Brain microvascular endothelial cell (primary cell): ENCODE results near the gene EFHB.

Experiments used
- DNase-seq: peaks from one replicate; pipeline ENCODE4 v3.0.0-alpha.2; 2020
- H3K27ac ChIP-seq: fragments of 250-450 bp; sonication (Bioruptor Pico); 2 replicates; pipeline ENCODE4 v1.5.1; 2020; ENCODE audit warnings: mild to moderate bottlenecking, moderate library complexity
- H3K27me3 ChIP-seq: fragments of 250-450 bp; sonication (Bioruptor Pico); replicated peaks from 2 replicates; pipeline ENCODE4 v1.5.1; 2020; ENCODE audit warnings: mild to moderate bottlenecking
- H3K36me3 ChIP-seq: fragments of 250-450 bp; sonication (Bioruptor Pico); replicated peaks from 2 replicates; pipeline ENCODE4 v1.5.1; 2020; ENCODE audit warnings: mild to moderate bottlenecking
- H3K4me3 ChIP-seq: 2 replicates; pipeline ENCODE4 v1.5.1; 2011; ENCODE audit warnings: low read depth, mild to moderate bottlenecking, control low read depth, low read length, moderate library complexity
- in situ Hi-C: cut with HindIII; loops from 2 replicates; pipeline ENCODE4 v1.10.0; 2017; ENCODE audit warnings: low sequenced_read_pairs, low pct_ligation_motif_present
- TF ChIP-seq, protein P1 (sequence below): IDR thresholded peaks from 2 replicates; pipeline ENCODE4 v1.5.1; 2011; ENCODE audit warnings: low read depth, mild to moderate bottlenecking, moderate library complexity, low read length, control low read depth, inconsistent platforms; ENCODE audit errors: missing control alignments

Gene EFHB

DNA sequence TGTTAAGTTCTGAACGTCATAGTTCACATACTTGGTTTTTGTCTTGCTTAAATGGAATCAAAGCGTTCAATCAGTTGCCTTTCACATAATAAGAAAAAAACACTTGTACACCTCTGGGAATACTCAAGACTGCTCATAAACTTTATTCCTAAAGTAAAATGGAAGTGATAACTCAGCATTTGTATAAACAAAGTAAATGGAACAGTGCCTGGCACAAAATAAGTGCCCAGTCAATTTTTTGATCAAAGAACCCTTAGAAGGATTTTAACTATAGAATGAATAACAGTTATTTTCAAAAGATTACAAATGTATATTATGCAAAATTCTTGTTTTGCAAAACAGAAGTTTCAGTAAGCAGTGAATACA, 14.2 kb upstream of the EFHB start:
- TF ChIP-seq, protein P1, sequence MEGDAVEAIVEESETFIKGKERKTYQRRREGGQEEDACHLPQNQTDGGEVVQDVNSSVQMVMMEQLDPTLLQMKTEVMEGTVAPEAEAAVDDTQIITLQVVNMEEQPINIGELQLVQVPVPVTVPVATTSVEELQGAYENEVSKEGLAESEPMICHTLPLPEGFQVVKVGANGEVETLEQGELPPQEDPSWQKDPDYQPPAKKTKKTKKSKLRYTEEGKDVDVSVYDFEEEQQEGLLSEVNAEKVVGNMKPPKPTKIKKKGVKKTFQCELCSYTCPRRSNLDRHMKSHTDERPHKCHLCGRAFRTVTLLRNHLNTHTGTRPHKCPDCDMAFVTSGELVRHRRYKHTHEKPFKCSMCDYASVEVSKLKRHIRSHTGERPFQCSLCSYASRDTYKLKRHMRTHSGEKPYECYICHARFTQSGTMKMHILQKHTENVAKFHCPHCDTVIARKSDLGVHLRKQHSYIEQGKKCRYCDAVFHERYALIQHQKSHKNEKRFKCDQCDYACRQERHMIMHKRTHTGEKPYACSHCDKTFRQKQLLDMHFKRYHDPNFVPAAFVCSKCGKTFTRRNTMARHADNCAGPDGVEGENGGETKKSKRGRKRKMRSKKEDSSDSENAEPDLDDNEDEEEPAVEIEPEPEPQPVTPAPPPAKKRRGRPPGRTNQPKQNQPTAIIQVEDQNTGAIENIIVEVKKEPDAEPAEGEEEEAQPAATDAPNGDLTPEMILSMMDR = no peak
- no peaks in the 10 kb centered on the region for H3K27me3 ChIP-seq
- peaks cover 11% of the 10 kb centered on the region for H3K36me3 ChIP-seq
- peak overlapping the region; percentile 92 for H3K27ac ChIP-seq
- H3K4me3 ChIP-seq = peak overlapping the region; percentile 96
- no peak for DNase-seq
- in situ Hi-C loops = no loop called here

DNA sequence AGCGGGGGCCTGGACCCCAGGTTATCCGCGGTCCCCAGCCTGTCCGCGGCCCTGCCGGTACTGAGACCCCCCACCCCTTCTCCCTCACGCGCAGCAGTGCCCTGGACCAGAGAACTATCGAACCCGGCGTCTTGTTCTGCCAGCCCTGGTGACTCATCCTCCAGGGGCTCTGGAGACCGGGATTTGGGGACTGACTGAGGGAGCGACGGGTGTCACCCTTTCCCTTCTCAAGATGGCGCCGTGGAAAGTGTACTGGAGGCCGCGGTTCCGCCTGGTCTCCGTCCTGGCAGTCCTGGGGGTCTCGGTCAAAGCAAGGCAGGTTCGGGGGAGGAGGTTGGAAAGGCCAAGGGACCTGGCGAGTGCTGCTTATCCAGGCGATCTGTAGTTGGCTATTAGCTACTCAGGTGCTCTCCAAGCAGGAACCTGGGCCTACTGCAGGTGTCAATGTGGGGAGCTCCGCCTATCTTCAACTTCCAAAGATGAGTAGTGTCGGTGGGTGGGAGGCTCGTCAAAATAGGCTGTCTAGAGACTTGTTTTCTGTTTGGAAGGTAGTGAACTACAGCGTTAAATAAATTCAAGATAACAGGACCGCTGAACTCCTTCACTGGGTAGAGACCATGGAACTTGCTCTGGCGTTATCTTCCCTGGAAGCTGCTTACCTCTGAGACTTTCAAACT, 13.7 kb upstream of the EFHB start:
- in situ Hi-C loops = no loop called here
- Histone ChIP-seq H3K36me3 (peaks cover 11% of the 10 kb centered on the region), H3K4me3 (peak overlapping the region; percentile 96), H3K27me3 (no peaks in the 10 kb centered on the region), H3K27ac (peak overlapping the region; percentile 92)
- DNase-seq = peak; percentile 25
- TF ChIP-seq, protein P1 = no peak

DNA sequence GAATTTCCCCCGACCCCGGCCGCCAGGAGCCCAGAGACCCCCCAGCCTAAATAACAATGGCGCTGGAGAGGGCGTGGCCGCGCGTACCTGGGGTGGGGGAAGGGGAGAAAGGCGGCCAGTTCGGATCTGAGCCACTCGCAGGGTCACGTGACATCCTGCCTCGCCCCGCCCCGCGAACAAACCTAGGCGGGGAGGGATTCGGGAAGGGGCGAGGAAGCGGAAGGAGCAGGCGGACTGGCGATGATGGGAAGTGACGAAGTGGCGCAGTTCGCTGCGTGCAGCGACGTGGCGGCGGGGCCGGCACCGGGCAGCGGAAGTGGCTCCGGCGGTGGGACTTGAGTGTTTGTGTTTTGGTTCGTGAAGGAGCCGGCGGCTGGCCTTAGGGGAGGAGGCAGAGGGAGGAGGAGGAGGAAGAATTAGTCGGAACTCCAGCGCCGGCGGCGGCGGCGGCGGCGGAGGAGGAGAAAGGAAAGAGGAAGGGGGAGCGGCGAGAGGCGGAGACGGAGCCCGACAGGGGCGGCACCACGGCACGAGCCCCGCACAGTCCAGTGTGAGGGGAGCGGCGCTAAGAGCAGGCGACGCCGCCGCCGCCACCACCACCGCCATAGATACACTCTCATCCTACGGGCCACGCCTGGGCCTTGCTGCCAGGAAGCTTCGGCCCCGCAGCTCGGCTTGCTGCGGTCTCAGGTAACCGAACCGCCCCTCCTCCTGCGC, 13.0 kb upstream of the EFHB start, which contains the start of gene RAB5A:
TSS of gene RAB5A (plus strand) at position 266 of the 717 bp plus-strand sequence. CDS start 3,802 bp downstream, outside the sequence.
- in situ Hi-C loops = no loop called here
- TF ChIP-seq, protein P1 = no peak
- H3K27me3 ChIP-seq = no peaks in the 10 kb centered on the region
- peak within 1 kb of the TSS; percentile 92 for H3K27ac ChIP-seq
- H3K36me3 ChIP-seq = peaks cover 8% of the 10 kb centered on the region
- peak within 1 kb of the TSS; percentile 96 for H3K4me3 ChIP-seq
- DNase-seq = peak; percentile 97

DNA sequence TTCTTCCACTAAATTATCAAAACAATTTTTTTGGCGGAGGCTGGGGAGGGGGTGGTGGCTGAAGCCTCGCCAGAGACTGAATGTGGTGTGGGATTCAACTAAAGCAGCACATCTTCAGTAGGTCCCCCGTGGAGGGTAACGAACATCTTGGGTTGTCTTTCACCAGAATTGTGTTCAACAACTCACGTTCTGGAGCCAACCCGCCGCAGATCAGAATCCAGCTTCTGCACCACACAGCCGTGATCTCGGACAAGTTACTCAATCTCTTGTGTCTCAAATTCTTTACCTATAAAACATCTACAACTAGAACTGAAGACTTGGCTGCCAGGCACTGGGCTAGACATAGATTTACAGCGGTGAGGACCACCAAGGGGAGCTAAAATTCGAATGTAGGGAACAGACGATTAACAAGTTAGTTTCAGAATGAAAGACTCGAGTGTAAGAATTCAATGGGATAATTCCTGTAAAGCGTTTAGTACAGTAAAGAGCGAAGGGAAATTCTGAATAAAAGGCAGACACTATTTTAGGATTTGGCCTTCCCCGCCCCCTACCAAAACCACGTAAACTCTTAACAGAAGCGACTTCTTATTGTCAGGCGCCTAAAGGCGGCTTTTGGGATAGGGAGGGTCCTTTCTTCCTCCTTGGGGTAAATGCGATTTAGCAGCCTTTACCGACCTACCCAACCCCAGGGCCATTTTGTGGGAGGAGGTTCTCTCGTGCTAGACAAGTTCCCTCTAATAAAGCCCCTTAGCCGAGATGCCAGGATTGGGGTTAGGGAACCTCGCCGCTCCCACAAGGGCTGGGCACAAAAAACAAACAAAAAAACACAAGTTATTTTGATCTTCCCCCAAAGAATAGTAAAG, 12.2 kb upstream of the EFHB start:
- TF ChIP-seq, protein P1 = no peak
- Histone ChIP-seq H3K27me3 (no peaks in the 10 kb centered on the region), H3K36me3 (peaks cover 4% of the 10 kb centered on the region), H3K4me3 (peak overlapping the region; percentile 96), H3K27ac (peak overlapping the region; percentile 92)
- no peak for DNase-seq
- in situ Hi-C loops = no loop called here

DNA sequence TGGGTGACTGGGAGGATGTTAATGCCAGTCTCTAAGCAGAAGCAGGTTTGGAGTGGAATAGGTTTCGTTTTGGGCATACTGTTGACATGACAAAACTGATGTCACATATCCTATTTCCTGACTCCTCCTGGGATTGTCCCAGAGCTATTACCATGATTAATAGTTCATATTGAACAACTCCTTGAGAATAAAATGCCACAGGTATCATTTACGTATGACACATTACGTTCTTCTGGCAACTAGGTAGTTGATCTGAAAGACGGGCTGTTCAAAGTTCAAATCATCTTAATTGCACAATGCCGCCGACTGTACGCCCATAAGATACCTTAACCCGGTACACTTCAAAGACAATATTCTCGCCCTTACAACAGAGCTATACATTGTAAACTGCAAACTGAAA, 11.5 kb upstream of the EFHB start:
- no peak for DNase-seq
- in situ Hi-C loops = no loop called here
- Histone ChIP-seq H3K4me3 (no peak overlapping the region), H3K27ac (no peak overlapping the region), H3K27me3 (no peaks in the 10 kb centered on the region), H3K36me3 (peaks cover 3% of the 10 kb centered on the region)
- TF ChIP-seq, protein P1 = no peak
